SK-N-MC (cell line): Measurements from ENCODE around the gene ENO2.
A peak's percentile ranks its signal among the peaks of the same experiment; 100 is the strongest.
"Not testable (repeated sequence)": the region's sequence is repeated elsewhere in the genome, so short reads cannot be mapped to it uniquely, and the experiment has no call there.

Experiments used
- DNase-seq: peaks from one replicate; pipeline ENCODE4 v3.0.0-alpha.2; 2011; ENCODE audit warnings: low read depth, low spot score
- H3K27ac ChIP-seq: fragments of 200-600 bp; sonication (generic); 2 replicates; pipeline ENCODE4 v1.5.1; 2016; ENCODE audit warnings: mixed run types
- H3K36me3 ChIP-seq: fragments of 200-600 bp; sonication (generic); 2 replicates; pipeline ENCODE4 v1.6.1; 2017; ENCODE audit warnings: antibody characterized with exemption, low read length, mixed read lengths; ENCODE audit not compliant: insufficient read depth
- H3K4me3 ChIP-seq: fragments of 200-600 bp; sonication (generic); 2 replicates; pipeline ENCODE4 v1.5.1; 2016
- H3K9ac ChIP-seq: fragments of 200-600 bp; sonication (generic); 2 replicates; pipeline ENCODE4 v1.8.0; 2017; ENCODE audit warnings: mixed run types, mixed read lengths; ENCODE audit not compliant: insufficient read length
- H3K9me3 ChIP-seq: fragments of 200-600 bp; sonication (generic); 2 replicates; pipeline ENCODE4 v1.6.1; 2017; ENCODE audit warnings: low read depth, mild to moderate bottlenecking, antibody characterized with exemption, low read length, moderate library complexity, mixed read lengths
- EZH2 ChIP-seq: fragments of 200-600 bp; sonication (generic); IDR thresholded peaks from one replicate; pipeline ENCODE4 v1.6.1; 2017; ENCODE audit warnings: antibody characterized with exemption
- FOXP2 ChIP-seq: optimal IDR thresholded peaks from 2 replicates; pipeline ENCODE3; 2011; ENCODE audit warnings: mild to moderate bottlenecking, moderate library complexity; ENCODE audit not compliant: insufficient read depth; ENCODE audit errors: extremely low read length, control extremely low read depth
- POLR2AphosphoS5 ChIP-seq: IDR thresholded peaks from 2 replicates; pipeline ENCODE4 v1.6.1; 2012; ENCODE audit warnings: mild to moderate bottlenecking, low read depth, low read length, borderline replicate concordance

ENO2 gene

GRCh38 chr12:6869049-6870021 lies 45.0 kb upstream of the ENO2 start:
- Histone ChIP-seq H3K27ac (no peak overlapping the region), H3K36me3 (peaks cover 26% of the 10 kb centered on the region), H3K9me3 (no peaks in the 10 kb centered on the region), H3K4me3 (peak overlapping the region; percentile 97), H3K9ac (no peak overlapping the region)
- DNase-seq = no peak
- no peak for TF ChIP-seq EZH2
- TF ChIP-seq FOXP2 = no peak
- no peak for TF ChIP-seq POLR2AphosphoS5

GRCh38 chr12:6870304-6870703 lies 44.1 kb upstream of the ENO2 start:
- H3K9me3 ChIP-seq, DNase-seq, H3K4me3 ChIP-seq, H3K9ac ChIP-seq: not testable (repeated sequence)
- Histone ChIP-seq H3K36me3 (peaks cover 21% of the 10 kb centered on the region), H3K27ac (peak overlapping the region; percentile 42; the same call in 1 of the 2 replicates)

GRCh38 chr12:6871052-6871957 lies 43.1 kb upstream of the ENO2 start:
- no peak overlapping the region for H3K9ac ChIP-seq

GRCh38 chr12:6872073-6873048 lies 42.0 kb upstream of the ENO2 start:
- DNase-seq = no peak
- Histone ChIP-seq H3K36me3 (peaks cover 21% of the 10 kb centered on the region), H3K4me3 (peak overlapping the region; percentile 93), H3K27ac (peak overlapping the region; percentile 42; the same call in 1 of the 2 replicates), H3K9ac (peak overlapping the region; percentile 85), H3K9me3 (no peaks in the 10 kb centered on the region)
- TF ChIP-seq FOXP2 (no peak), POLR2AphosphoS5 (peak; percentile 51; the same call in 1 of the 2 replicates), EZH2 (no peak)

More at GRCh38 chr12:6871052-6871957, 43.1 kb upstream of the ENO2 start:
- DNase-seq = no peak
- TF ChIP-seq FOXP2 (no peak), POLR2AphosphoS5 (peak; percentile 72)
- Histone ChIP-seq H3K36me3 (peaks cover 21% of the 10 kb centered on the region), H3K9me3 (no peaks in the 10 kb centered on the region), H3K4me3 (no peak overlapping the region; the same call in 1 of the 2 replicates), H3K27ac (peak overlapping the region; percentile 42; the same call in 1 of the 2 replicates)

GRCh38 chr12:6873094-6874014 lies 41.0 kb upstream of the ENO2 start, which contains the start of gene SPSB2:
TSS of gene SPSB2 (minus strand) at chr12:6873303. CDS start at chr12:6872901, 402 bp downstream.
- peaks cover 21% of the 10 kb centered on the region for H3K36me3 ChIP-seq
- no peaks in the 10 kb centered on the region for H3K9me3 ChIP-seq
- peak within 1 kb of the TSS; percentile 85 for H3K9ac ChIP-seq
- peak within 1 kb of the TSS; percentile 93 for H3K4me3 ChIP-seq
- TF ChIP-seq POLR2AphosphoS5 (peak; percentile 78), EZH2 (no peak)
- DNase-seq = no peak
- H3K27ac ChIP-seq = peak within 1 kb of the TSS; percentile 46; the same call in 1 of the 2 replicates

GRCh38 chr12:6874015-6874368 lies 40.4 kb upstream of the ENO2 start:
- H3K4me3 ChIP-seq = peak overlapping the region; percentile 93
- H3K9ac ChIP-seq = peak overlapping the region; percentile 62
- not testable (repeated sequence) for DNase-seq, H3K9me3 ChIP-seq
- peaks cover 21% of the 10 kb centered on the region for H3K36me3 ChIP-seq
- H3K27ac ChIP-seq = peak overlapping the region; percentile 46; the same call in 1 of the 2 replicates

GRCh38 chr12:6879824-6880223 lies 34.6 kb upstream of the ENO2 start:
- not testable (repeated sequence) for DNase-seq, H3K9me3 ChIP-seq, H3K27ac ChIP-seq, H3K4me3 ChIP-seq, H3K9ac ChIP-seq, H3K36me3 ChIP-seq

- Histone ChIP-seq H3K9me3 (no peaks in the 10 kb centered on the region), H3K27ac (no peak overlapping the region), H3K9ac (no peak overlapping the region), H3K4me3 (no peak overlapping the region), H3K36me3 (no peaks in the 10 kb centered on the region)
- TF ChIP-seq POLR2AphosphoS5 = no peak
- TF ChIP-seq FOXP2 = no peak
- TF ChIP-seq EZH2 = no peak
- no peak for DNase-seq
Measured at GRCh38 chr12:6883252-6883651, 31.1 kb upstream of the ENO2 start.
